ENCODE results near the gene ITPK1. TPM values are rescaled to one million over a fixed set of nuclear protein-coding genes. Genes with fewer than 3 reads are reported as not detected.

Gene ITPK1
- total RNA-seq, 3 donors from 2014 or later: 49.4 to 59.7 (median 59.1) TPM

- Mint-ChIP-seq H3K36me3 (ENCODE audit: insufficient read depth) (peaks cover 39% of the 10 kb centered on the region), H3K4me3 (no peak overlapping the region), H3K4me1 (ENCODE audit: low read depth) (peaks cover 1% of the 10 kb centered on the region), H3K27me3 (ENCODE audit: low read depth) (no peaks in the 10 kb centered on the region), H3K9me3 (peaks cover 2% of the 10 kb centered on the region)
- DNase-seq (no peak), ATAC-seq (no peak)
Observed at GRCh38 chr14:92986254-92987147, 129.2 kb downstream of the ITPK1 start.

DNA sequence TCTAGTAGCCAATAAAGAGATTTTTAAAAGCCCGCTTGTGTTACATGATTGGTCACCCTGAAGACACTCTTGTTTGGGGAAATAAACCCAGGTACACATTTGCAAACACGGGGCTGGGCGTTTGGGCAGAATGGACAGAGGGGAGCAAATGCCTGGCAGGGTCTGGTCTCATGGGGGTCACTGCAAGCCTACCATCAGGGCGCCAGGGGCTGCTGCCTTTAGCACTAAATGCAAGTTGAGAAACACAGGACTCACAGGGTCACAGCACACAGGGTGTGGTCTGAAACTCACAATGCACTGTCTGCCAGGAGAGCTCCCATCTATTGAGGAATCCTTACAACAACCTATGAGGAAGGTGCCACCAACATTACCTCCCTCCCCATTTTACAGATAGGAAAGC, 130.2 kb downstream of the ITPK1 start:
- Mint-ChIP-seq H3K27me3 (ENCODE audit: low read depth) (no peaks in the 10 kb centered on the region), H3K4me3 (no peak overlapping the region), H3K36me3 (ENCODE audit: insufficient read depth) (peaks cover 47% of the 10 kb centered on the region), H3K9me3 (peaks cover 8% of the 10 kb centered on the region), H3K4me1 (ENCODE audit: low read depth) (peaks cover 1% of the 10 kb centered on the region)
- ATAC-seq (no peak), DNase-seq (no peak)

DNA sequence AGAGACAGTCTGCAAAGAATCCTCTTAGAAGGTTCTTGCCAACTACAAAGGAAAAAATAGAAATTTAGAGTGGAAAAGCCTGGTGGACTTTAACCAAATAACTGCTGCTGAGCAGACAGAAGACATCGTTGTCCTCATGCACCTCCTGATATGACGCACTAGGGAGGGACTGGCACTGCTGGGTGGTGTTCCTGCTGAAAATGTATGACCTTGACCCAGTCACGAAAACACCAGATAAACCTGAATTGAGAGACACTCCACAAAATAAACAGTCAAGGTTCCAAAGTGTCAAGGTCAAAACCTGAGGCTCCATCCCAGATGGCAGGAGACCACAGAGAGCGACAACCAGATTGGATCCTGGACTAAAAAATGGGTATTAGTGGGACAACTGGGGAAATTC, 130.8 kb downstream of the ITPK1 start:
- ATAC-seq: no peak
- H3K4me1 Mint-ChIP-seq (ENCODE audit: low read depth): peaks cover 1% of the 10 kb centered on the region
- no peak overlapping the region for H3K4me3 Mint-ChIP-seq
- no peak for DNase-seq
- peaks cover 47% of the 10 kb centered on the region for H3K36me3 Mint-ChIP-seq (ENCODE audit: insufficient read depth)
- no peaks in the 10 kb centered on the region for H3K27me3 Mint-ChIP-seq (ENCODE audit: low read depth)
- peaks cover 8% of the 10 kb centered on the region for H3K9me3 Mint-ChIP-seq

GRCh38 chr14:92984082-92984788, 131.5 kb downstream of the ITPK1 start:
- H3K9me3 Mint-ChIP-seq: peaks cover 13% of the 10 kb centered on the region
- no peak for ATAC-seq
- no peak for DNase-seq
- H3K4me3 Mint-ChIP-seq: no peak overlapping the region
- peaks cover 51% of the 10 kb centered on the region for H3K36me3 Mint-ChIP-seq (ENCODE audit: insufficient read depth)
- H3K27me3 Mint-ChIP-seq (ENCODE audit: low read depth): no peaks in the 10 kb centered on the region
- peaks cover 1% of the 10 kb centered on the region for H3K4me1 Mint-ChIP-seq (ENCODE audit: low read depth)

GRCh38 chr14:92982956-92983355, 132.8 kb downstream of the ITPK1 start:
- no peak for ATAC-seq
- Mint-ChIP-seq H3K9me3 (peaks cover 21% of the 10 kb centered on the region), H3K27me3 (ENCODE audit: low read depth) (no peaks in the 10 kb centered on the region), H3K4me1 (ENCODE audit: low read depth) (peaks cover 1% of the 10 kb centered on the region), H3K36me3 (ENCODE audit: insufficient read depth) (peaks cover 60% of the 10 kb centered on the region), H3K4me3 (no peak overlapping the region)
- DNase-seq: no peak

GRCh38 chr14:92981726-92982125, 134.0 kb downstream of the ITPK1 start:
- Mint-ChIP-seq H3K27me3 (ENCODE audit: low read depth) (no peaks in the 10 kb centered on the region), H3K9me3 (peaks cover 33% of the 10 kb centered on the region), H3K4me3 (no peak overlapping the region), H3K36me3 (ENCODE audit: insufficient read depth) (peaks cover 73% of the 10 kb centered on the region), H3K4me1 (ENCODE audit: low read depth) (peaks cover 1% of the 10 kb centered on the region)
- ATAC-seq: no peak
- DNase-seq: no peak

- H3K36me3 Mint-ChIP-seq (ENCODE audit: insufficient read depth): peaks cover 78% of the 10 kb centered on the region
- no peaks in the 10 kb centered on the region for H3K4me1 Mint-ChIP-seq (ENCODE audit: low read depth)
- peaks cover 42% of the 10 kb centered on the region for H3K9me3 Mint-ChIP-seq
- H3K4me3 Mint-ChIP-seq: no peak overlapping the region
- no peak for DNase-seq
- ATAC-seq: no peak
- H3K27me3 Mint-ChIP-seq (ENCODE audit: low read depth): no peaks in the 10 kb centered on the region
Observed at GRCh38 chr14:92980866-92981265, 134.9 kb downstream of the ITPK1 start.

GRCh38 chr14:92978229-92979021, 137.3 kb downstream of the ITPK1 start:
- Mint-ChIP-seq H3K27me3 (ENCODE audit: low read depth) (no peaks in the 10 kb centered on the region), H3K36me3 (ENCODE audit: insufficient read depth) (peaks cover 70% of the 10 kb centered on the region), H3K4me3 (no peak overlapping the region), H3K4me1 (ENCODE audit: low read depth) (no peaks in the 10 kb centered on the region), H3K9me3 (peaks cover 43% of the 10 kb centered on the region)
- DNase-seq (no peak), ATAC-seq (no peak)

- no peaks in the 10 kb centered on the region for H3K4me1 Mint-ChIP-seq (ENCODE audit: low read depth)
- no peak overlapping the region for H3K4me3 Mint-ChIP-seq
- peaks cover 39% of the 10 kb centered on the region for H3K9me3 Mint-ChIP-seq
- no peaks in the 10 kb centered on the region for H3K27me3 Mint-ChIP-seq (ENCODE audit: low read depth)
- ATAC-seq: no peak
- no peak for DNase-seq
- peaks cover 60% of the 10 kb centered on the region for H3K36me3 Mint-ChIP-seq (ENCODE audit: insufficient read depth)
Observed at GRCh38 chr14:92976268-92976667, 139.5 kb downstream of the ITPK1 start.

DNA sequence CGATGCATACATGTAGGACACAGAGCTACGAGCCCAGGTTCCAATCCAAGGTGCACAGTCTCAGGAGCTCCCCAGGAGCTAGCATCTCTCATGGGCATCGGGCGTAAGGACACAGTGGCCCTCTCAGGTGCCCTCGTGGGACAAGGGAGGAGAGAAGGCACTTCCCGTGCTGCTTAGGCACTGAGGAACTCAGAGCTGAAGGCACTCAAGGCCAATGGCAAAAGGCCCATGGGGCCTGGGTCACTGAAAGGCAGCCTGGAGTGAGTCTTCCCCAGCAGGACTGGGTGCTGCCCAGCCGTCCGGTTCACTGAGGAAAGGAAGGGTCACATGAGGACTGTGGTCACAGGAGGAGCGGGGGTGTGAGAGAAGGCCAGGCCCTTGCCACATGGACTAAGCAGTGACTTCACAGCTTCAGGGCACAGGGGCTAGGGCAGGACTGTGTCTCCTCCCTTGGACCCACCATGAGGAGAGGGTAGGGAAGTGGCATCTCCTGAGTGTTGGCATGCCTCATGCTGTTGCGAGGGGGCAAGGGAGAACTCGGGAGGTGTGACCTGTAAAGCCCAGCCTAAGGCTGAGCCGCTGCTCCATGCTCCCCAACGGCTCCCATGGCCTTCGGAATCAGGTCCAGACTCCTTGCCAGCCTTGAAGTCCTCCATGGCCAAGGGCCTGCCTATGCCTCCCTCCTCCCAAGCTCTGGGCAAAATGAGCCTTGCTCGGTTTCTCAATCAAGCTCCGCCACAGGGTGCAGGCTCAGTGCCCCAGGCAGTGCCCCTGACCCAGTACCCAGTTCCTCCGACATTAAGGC, 141.0 kb downstream of the ITPK1 start:
- DNase-seq (no peak), ATAC-seq (no peak)
- Mint-ChIP-seq H3K4me3 (no peak overlapping the region), H3K27me3 (ENCODE audit: low read depth) (no peaks in the 10 kb centered on the region), H3K36me3 (ENCODE audit: insufficient read depth) (peaks cover 50% of the 10 kb centered on the region), H3K9me3 (peaks cover 35% of the 10 kb centered on the region), H3K4me1 (ENCODE audit: low read depth) (no peaks in the 10 kb centered on the region)

DNA sequence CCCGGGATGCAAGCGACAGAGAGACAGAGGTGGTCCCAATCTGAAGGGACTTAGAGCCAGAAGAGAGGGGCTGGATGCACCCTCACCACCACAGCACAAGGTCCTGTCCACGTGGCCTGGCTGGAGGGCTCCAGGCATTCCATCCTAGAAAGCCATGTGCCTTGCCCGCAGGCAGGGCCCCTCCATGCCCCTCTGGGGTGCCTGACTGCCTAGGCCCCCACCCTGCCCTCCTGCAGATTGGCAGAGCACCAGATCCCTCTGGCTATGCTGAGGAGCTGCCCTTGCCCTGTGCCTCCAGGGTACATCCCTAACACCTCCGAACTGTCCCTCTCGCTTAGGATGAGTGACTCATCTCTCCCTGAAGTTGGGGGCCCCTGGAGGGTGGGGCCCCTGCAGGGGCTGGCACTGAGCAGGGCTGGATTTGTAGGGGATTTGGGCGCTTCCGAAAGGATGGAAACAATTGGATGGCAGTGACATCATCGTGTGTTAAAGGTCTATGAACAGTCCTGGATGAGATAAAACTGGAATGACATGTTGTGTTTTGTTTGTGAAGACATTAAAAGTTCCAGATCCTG, 141.8 kb downstream of the ITPK1 start:
- Mint-ChIP-seq H3K9me3 (peaks cover 27% of the 10 kb centered on the region), H3K36me3 (ENCODE audit: insufficient read depth) (peaks cover 43% of the 10 kb centered on the region), H3K27me3 (ENCODE audit: low read depth) (no peaks in the 10 kb centered on the region), H3K4me1 (ENCODE audit: low read depth) (no peaks in the 10 kb centered on the region), H3K4me3 (no peak overlapping the region)
- DNase-seq: no peak
- ATAC-seq: no peak

DNA sequence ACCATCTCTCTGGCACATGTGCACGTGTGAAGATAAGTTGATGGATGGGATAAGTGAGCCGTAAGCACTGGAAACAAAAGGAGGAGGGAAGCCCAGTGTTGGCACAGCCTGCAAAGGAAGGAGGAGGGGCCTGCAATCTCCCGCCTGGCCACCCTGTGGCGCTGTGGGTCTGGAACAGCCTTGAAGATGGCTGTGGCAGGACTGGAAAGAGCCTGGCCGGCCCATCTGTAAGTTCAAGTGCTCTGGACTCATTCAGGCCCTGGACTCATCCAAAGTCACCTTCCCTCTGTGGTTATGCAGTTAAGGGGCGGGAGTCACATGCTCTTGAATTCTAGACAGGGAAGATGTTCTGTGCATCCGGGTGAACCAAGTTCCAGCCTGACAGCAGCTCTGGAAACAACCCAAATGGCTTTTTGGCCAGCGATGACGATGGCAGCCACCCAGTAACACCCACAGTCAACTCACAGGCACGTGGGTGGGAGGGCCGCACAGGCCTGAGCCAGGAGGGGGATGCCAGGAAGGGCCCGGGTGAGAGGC, 142.4 kb downstream of the ITPK1 start:
- H3K4me3 Mint-ChIP-seq: no peak overlapping the region
- no peak for DNase-seq
- H3K27me3 Mint-ChIP-seq (ENCODE audit: low read depth): no peaks in the 10 kb centered on the region
- H3K9me3 Mint-ChIP-seq: peaks cover 25% of the 10 kb centered on the region
- no peak for ATAC-seq
- peaks cover 40% of the 10 kb centered on the region for H3K36me3 Mint-ChIP-seq (ENCODE audit: insufficient read depth)
- H3K4me1 Mint-ChIP-seq (ENCODE audit: low read depth): no peaks in the 10 kb centered on the region

DNA sequence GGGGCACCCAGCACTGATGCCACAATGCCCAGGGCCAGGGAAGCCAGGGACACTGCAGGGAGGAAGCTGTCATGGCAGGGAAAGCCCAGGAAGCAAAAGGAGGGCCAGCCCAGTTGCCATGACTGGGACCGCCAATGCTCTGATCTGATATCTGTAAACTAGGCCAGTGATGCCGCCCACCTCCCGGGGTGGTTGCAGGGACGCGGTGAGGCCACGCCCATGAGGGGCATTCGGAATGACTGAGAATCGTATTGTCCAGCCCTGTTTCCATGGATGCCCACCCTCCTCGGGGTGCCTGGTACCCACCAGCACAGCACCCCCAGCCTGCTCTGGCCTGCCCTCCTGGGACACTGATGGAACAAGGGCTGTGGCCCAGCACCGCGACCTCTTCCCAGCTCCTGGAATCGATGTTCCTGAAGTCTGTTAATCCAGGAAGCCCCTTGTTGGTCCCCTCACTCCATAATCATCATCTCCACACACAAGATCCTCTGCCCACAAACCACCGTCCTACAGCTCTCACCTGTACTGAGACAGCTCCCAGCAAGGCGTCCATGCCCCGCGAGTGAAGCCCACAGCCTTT, 144.0 kb downstream of the ITPK1 start:
- Mint-ChIP-seq H3K9me3 (peaks cover 15% of the 10 kb centered on the region), H3K4me3 (no peak overlapping the region), H3K27me3 (ENCODE audit: low read depth) (no peaks in the 10 kb centered on the region), H3K4me1 (ENCODE audit: low read depth) (no peaks in the 10 kb centered on the region), H3K36me3 (ENCODE audit: insufficient read depth) (peaks cover 25% of the 10 kb centered on the region)
- no peak for DNase-seq
- no peak for ATAC-seq

Data from activated T-cell treated with anti-CD3 and anti-CD28 coated beads, Interleukin-2, amount 50 U/mL, for 4 hours (primary cell).